ENCODE measurements around the gene CPXM1. TPM values are rescaled to one million over a fixed set of nuclear protein-coding genes. Genes with fewer than 3 reads are reported as not detected.
A peak's percentile ranks its signal among the peaks of the same experiment; 100 is the strongest.

The CPXM1 gene
- total and polyA plus RNA-seq, 8 donors: 0.28 to 10.6 (median 2.0) TPM

DNA sequence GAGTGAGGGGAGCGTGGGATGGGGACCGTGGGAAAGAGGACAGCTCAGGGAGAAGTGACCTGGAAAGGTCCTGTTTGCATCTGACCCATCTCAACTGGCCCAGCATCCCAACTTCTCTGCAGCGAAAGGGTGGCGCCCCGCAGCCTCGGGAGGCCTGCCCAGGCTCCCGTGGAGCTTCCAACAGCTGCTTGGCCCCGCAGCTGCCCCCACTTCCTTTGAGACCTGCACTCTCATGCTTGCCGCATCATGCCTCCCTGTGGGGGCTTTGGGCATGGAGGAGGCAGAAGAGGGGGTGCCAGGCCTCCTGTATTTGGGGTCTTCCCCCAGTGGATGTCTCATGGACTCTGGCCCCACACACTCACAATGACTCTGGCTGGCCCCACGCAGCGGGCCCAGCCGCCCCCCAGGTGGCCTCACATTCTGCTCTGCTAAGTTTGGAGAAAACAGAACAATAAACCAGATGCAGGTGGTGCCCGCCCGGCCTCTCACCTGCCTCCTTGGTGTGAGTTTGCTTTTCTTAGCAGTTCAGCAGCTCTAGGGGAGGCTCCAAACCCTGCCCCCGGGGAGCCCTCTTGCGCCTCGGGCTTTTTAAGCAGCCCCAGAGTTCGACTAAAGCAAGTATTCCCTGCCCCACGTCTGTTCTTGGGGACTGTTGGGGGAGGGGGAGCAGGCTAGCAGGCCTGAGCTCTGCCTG is 40.7 kb downstream of the CPXM1 start:
- intact Hi-C loops (cut with DNase I): loop anchor here in 1 of 3 donors (5.0 kb wide), 1 partner anchor 93 kb away; no protein-coding TSS in a partner anchor
- 69 to 76% methylated on average over 19 of the region's 19 CpGs for WGBS, 2 donors
- FAIRE-seq (no peak), ATAC-seq (no peak), DNase-seq (no peak)
- H3K36me3 ChIP-seq: no peaks in the 10 kb centered on the region
- no peaks in the 10 kb centered on the region for H3K9me3 ChIP-seq
- no peaks in the 10 kb centered on the region for H3K4me1 ChIP-seq
- H3K27me3 ChIP-seq: no peaks in the 10 kb centered on the region
- no peak overlapping the region for H3K27ac ChIP-seq
- no peak for TF ChIP-seq CTCF (IDR thresholded peaks at IDR 0.05)
- H3K4me3 ChIP-seq: no peak overlapping the region

DNA sequence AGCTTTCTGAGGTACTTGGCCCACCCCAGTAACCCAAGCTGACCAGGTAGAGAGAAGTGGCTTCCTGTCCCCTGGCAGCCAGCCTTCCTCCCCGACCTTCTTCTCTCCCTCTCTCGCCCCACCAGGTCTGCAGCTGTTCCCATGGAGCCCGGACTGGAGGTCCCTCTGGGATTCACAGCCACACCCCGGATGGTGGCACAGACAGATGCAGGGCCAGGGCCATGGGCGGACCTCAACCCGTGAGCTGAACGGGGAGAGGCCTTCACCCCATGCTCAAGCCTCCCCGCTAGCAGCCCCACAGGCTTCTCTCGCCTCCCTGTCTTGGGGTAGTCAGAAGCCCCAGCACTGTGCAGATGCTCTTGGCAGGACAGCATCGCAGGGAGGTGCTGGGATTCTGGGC is 41.3 kb downstream of the CPXM1 start:
- Histone ChIP-seq H3K9me3 (no peaks in the 10 kb centered on the region), H3K27ac (no peak overlapping the region), H3K4me3 (no peak overlapping the region), H3K27me3 (no peaks in the 10 kb centered on the region), H3K4me1 (no peaks in the 10 kb centered on the region), H3K36me3 (no peaks in the 10 kb centered on the region)
- no peak for FAIRE-seq
- WGBS, 2 donors: 78 to 90% methylated on average over 9 to 10 of the region's 10 CpGs
- TF ChIP-seq CTCF (IDR thresholded peaks at IDR 0.05): no peak
- intact Hi-C loops (cut with DNase I): loop anchor here in 1 of 3 donors (5.0 kb wide), 1 partner anchor 93 kb away; no protein-coding TSS in a partner anchor
- no peak for DNase-seq
- ATAC-seq: no peak

DNA sequence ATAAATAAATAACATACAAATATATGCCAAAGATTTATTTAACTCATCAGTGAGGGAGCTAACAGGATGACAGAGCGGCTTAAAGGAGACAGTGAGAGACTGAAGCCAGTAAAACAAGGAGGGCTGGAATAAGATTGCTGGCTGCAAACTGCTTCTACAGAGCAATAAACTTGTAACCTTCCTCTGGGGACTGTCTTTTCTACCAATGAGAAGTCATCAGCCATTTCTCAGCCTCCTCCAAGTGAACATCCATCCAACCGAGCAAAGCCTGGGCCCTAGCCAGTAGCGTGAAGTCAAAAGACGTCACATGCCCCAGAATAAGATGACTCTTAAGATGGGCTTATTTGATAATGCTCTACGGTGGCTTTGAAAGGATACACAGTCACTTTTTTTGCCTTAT is 42.5 kb downstream of the CPXM1 start:
- no peak overlapping the region for H3K4me3 ChIP-seq
- intact Hi-C loops (cut with DNase I): loop anchor here in 1 of 3 donors (5.0 kb wide), 1 partner anchor 94 kb away; no protein-coding TSS in a partner anchor
- H3K27ac ChIP-seq: no peak overlapping the region
- 68 to 75% methylated on average over 5 of the region's 5 CpGs for WGBS, 2 donors
- H3K27me3 ChIP-seq: no peaks in the 10 kb centered on the region
- DNase-seq (no peak), FAIRE-seq (no peak), ATAC-seq (no peak)
- H3K36me3 ChIP-seq: no peaks in the 10 kb centered on the region
- TF ChIP-seq CTCF (IDR thresholded peaks at IDR 0.05): no peak
- H3K4me1 ChIP-seq: no peaks in the 10 kb centered on the region
- no peaks in the 10 kb centered on the region for H3K9me3 ChIP-seq

- no peak for FAIRE-seq
- Histone ChIP-seq H3K27me3 (no peaks in the 10 kb centered on the region), H3K4me1 (peaks cover 0 to 6% (median 3%) of the 10 kb centered on the region in 3 donors), H3K9me3 (no peaks in the 10 kb centered on the region), H3K27ac (no peak overlapping the region), H3K36me3 (no peaks in the 10 kb centered on the region), H3K4me3 (no peak overlapping the region)
- 69 to 88% methylated on average over 5 of the region's 5 CpGs for WGBS, 2 donors
- DNase-seq: no peak
- no peak for ATAC-seq
- TF ChIP-seq CTCF (IDR thresholded peaks at IDR 0.05): no peak
- intact Hi-C loops (cut with DNase I): loop anchor here in 1 of 3 donors (5.0 kb wide), 1 partner anchor 95 kb away; no protein-coding TSS in a partner anchor
These were observed 43.4 kb downstream of the CPXM1 start for GRCh38 chr20:2757001-2757400.

DNA sequence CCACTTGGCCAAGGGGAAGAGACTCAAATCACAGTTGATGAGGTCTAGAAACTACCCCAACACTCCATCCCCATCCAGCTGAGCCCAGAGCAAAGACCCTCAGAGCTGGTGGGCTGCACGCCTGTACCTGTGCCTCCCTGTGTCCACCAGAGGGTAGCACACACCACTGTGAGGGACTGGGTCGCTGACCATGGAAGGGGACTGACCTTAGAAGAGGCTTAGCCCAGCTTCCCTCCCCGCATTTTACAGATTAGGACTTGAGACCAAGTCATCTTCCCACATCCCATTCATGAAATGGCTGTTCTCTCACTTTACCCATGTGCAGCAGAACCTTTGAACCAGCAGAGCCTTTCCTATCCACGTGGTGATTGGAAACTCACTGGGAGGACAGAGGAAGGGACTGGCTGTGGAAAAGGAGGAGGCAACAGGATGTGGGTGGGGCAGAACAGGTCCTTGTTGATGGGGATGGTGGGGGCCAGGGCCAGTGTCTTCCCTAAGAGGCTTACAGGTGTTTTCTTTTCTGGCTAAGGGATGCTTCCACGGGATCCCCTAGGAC is 44.3 kb downstream of the CPXM1 start:
- Histone ChIP-seq H3K27me3 (no peaks in the 10 kb centered on the region), H3K36me3 (no peaks in the 10 kb centered on the region), H3K4me3 (no peak overlapping the region), H3K4me1 (peaks cover 0 to 7% (median 3%) of the 10 kb centered on the region in 3 donors), H3K9me3 (no peaks in the 10 kb centered on the region), H3K27ac (no peak overlapping the region)
- DNase-seq (no peak), FAIRE-seq (no peak), ATAC-seq (peak in 3 of 4 donors; percentile 25 to 57 (median 49))
- WGBS, 2 donors: 34 to 38% methylated on average over 5 of the region's 5 CpGs
- TF ChIP-seq CTCF (IDR thresholded peaks at IDR 0.05): peak in 3 of 4 donors; percentile 14 to 43 (median 39)
- intact Hi-C loops (cut with DNase I): loop anchor here in 1 of 3 donors (5.0 kb wide), 1 partner anchor 96 kb away; no protein-coding TSS in a partner anchor
